DOHH2 (cell line): ENCODE data around the gene URI1.

ENCODE experiments used
- CTCF ChIP-seq: fragments of 200-600 bp; sonication (generic); IDR thresholded peaks from one replicate; pipeline ENCODE4 v1.5.1; 2014; ENCODE audit warnings: antibody characterized with exemption, mild to moderate bottlenecking, low read depth, low read length; ENCODE audit not compliant: poor library complexity, severe bottlenecking
- EZH2phosphoT487 ChIP-seq: fragments of 200-600 bp; sonication (generic); IDR thresholded peaks from 2 replicates; pipeline ENCODE4 v1.6.1; 2017; ENCODE audit warnings: borderline replicate concordance, mild to moderate bottlenecking, antibody characterized with exemption, low read length, moderate library complexity, mixed read lengths

GRCh38 chr19:29934781-29935180 is 7.3 kb upstream of the URI1 start:
- TF ChIP-seq CTCF (no peak), EZH2phosphoT487 (no peak)
